CD14-positive monocyte (primary cell): ENCODE results near the gene ZNF747. TPM values are rescaled to one million over a fixed set of nuclear protein-coding genes. Genes with fewer than 3 reads are reported as not detected.
A peak's percentile ranks its signal among the peaks of the same experiment; 100 is the strongest.

Experiments
- DNase-seq, 3 donors: peaks; one replicate each; pipeline ENCODE4 v3.0.0-alpha.2; 2011 to 2022
- H2AFZ ChIP-seq: 2 replicates; pipeline ENCODE4 v1.6.0; 2012; ENCODE audit warnings: mild to moderate bottlenecking, low read depth, low read length, inconsistent platforms; ENCODE audit not compliant: insufficient read depth, poor library complexity, severe bottlenecking
- H3K27ac ChIP-seq, 2 donors: 1 replicate in 1 of 2; 2 replicates in 1 of 2; pipeline ENCODE4 v1.5.1; 2012 to 2013; ENCODE audit warnings: low read length in 2 of 2, control low read depth in 1 of 2, inconsistent platforms in 1 of 2, low read depth in 1 of 2, mild to moderate bottlenecking in 1 of 2
- H3K27me3 ChIP-seq, 2 donors: one replicate each; pipeline versions ENCODE4 v1.6.0 to v1.6.1; 2011 to 2013; ENCODE audit warnings: low read length in 2 of 2; ENCODE audit not compliant: control insufficient read depth in 2 of 2, insufficient read depth in 2 of 2
- H3K36me3 ChIP-seq, 2 donors: replicated peaks in 1 of 2; 1 replicate in 1 of 2; 2 replicates in 1 of 2; pipeline versions ENCODE4 v1.5.1 to v1.6.1; 2012 to 2013; ENCODE audit warnings: low read length in 2 of 2, control low read depth in 1 of 2, inconsistent platforms in 1 of 2, mild to moderate bottlenecking in 1 of 2; ENCODE audit not compliant: insufficient read depth in 2 of 2, control insufficient read depth in 1 of 2
- H3K4me1 ChIP-seq, 2 donors: 1 replicate in 1 of 2; 2 replicates in 1 of 2; pipeline versions ENCODE4 v1.5.1 to v1.6.1; 2012 to 2013; ENCODE audit warnings: low read length in 2 of 2, control low read depth in 1 of 2, inconsistent platforms in 1 of 2, mild to moderate bottlenecking in 1 of 2, moderate library complexity in 1 of 2; ENCODE audit not compliant: insufficient read depth in 2 of 2, control insufficient read depth in 1 of 2
- H3K4me2 ChIP-seq: replicated peaks from 2 replicates; pipeline ENCODE3; 2012; ENCODE audit warnings: low read length, moderate library complexity, mild to moderate bottlenecking; ENCODE audit not compliant: poor library complexity, severe bottlenecking; ENCODE audit errors: extremely low read depth
- H3K4me3 ChIP-seq, 3 experiments: fragments of 200-600 bp in 1 of 3; sonication (generic) in 1 of 3; replicated peaks in 1 of 3; 1 replicate in 2 of 3; 2 replicates in 1 of 3; pipeline ENCODE4 v1.5.1; 2011 to 2013; ENCODE audit warnings: low read length in 3 of 3, mild to moderate bottlenecking in 3 of 3, control low read depth in 2 of 3, low read depth in 2 of 3, inconsistent platforms in 1 of 3, moderate library complexity in 1 of 3
- H3K79me2 ChIP-seq: 2 replicates; pipeline ENCODE4 v1.6.0; 2012; ENCODE audit warnings: mild to moderate bottlenecking, control low read depth, inconsistent platforms, low read length, moderate library complexity; ENCODE audit not compliant: insufficient read depth
- H3K9ac ChIP-seq: 2 replicates; pipeline ENCODE4 v1.6.0; 2017; ENCODE audit warnings: low read length, mild to moderate bottlenecking; ENCODE audit not compliant: insufficient read depth, poor library complexity, severe bottlenecking
- H3K9me3 ChIP-seq, 2 donors: replicated peaks in 1 of 2; 1 replicate in 1 of 2; 2 replicates in 1 of 2; pipeline versions ENCODE4 v1.5.1 to v1.6.1; 2012 to 2013; ENCODE audit warnings: low read length in 2 of 2, control low read depth in 1 of 2; ENCODE audit not compliant: control insufficient read depth in 1 of 2, insufficient read depth in 1 of 2
- H4K20me1 ChIP-seq: 2 replicates; pipeline ENCODE4 v1.6.0; 2012; ENCODE audit warnings: mild to moderate bottlenecking, low read length, control low read depth, moderate library complexity; ENCODE audit not compliant: insufficient read depth
- H3K27ac Mint-ChIP-seq, 7 donors: one replicate each; pipeline ENCODE4 v1.8.0; 2020; ENCODE audit warnings: mild to moderate bottlenecking in 7 of 7, mixed read lengths in 7 of 7, moderate library complexity in 6 of 7, inconsistent platforms in 2 of 7
- H3K27me3 Mint-ChIP-seq, 3 donors: one replicate each; pipeline ENCODE4 v1.8.0; 2021 to 2022; ENCODE audit warnings: low read depth in 3 of 3, mild to moderate bottlenecking in 3 of 3, mixed read lengths in 3 of 3, moderate library complexity in 3 of 3, inconsistent platforms in 1 of 3
- H3K36me3 Mint-ChIP-seq, 2 donors: one replicate each; pipeline ENCODE4 v1.8.0; 2020; ENCODE audit warnings: mixed read lengths in 2 of 2, inconsistent platforms in 1 of 2, mild to moderate bottlenecking in 1 of 2
- H3K4me1 Mint-ChIP-seq: one replicate; pipeline ENCODE4 v1.8.0; 2020; ENCODE audit warnings: mild to moderate bottlenecking, mixed read lengths
- H3K4me3 Mint-ChIP-seq, 2 donors: one replicate each; pipeline ENCODE4 v1.8.0; 2020; ENCODE audit warnings: mild to moderate bottlenecking in 2 of 2, mixed read lengths in 2 of 2, moderate library complexity in 1 of 2
- H3K9me3 Mint-ChIP-seq, 7 donors: one replicate each; pipeline ENCODE4 v1.8.0; 2020 to 2022; ENCODE audit warnings: mixed read lengths in 7 of 7, mild to moderate bottlenecking in 6 of 7, moderate library complexity in 6 of 7, inconsistent platforms in 2 of 7
- CTCF ChIP-seq: fragments of 200-600 bp; IDR thresholded peaks from one replicate; pipeline ENCODE4 v1.8.0; 2022; ENCODE audit warnings: antibody characterized with exemption, mild to moderate bottlenecking
- WGBS: methylation state at CpG from one replicate; pipeline ENCODE4 v1.1.5; 2013; ENCODE audit warnings: missing lambda C conversion rate; ENCODE audit not compliant: insufficient coverage; 5-methylcytosine and 5-hydroxymethylcytosine counted together
- intact Hi-C, 2 donors: fragments of 100-400 bp; cut with micrococcal nuclease; formaldehyde crosslinking; loops; one replicate each; pipeline versions ENCODE4 v1.15.0 to v1.15.1; 2023
- polyA plus RNA-seq, 3 donors: library from polyadenylated mRNA; depleted of rRNA in 1 of 3; unstranded in 2 of 3; stranded (reverse) in 1 of 3; fragments of 300-500 nt in 2 of 3; fragments of >200 nt in 1 of 3; fragmentation: Illumina TruSeq in 2 of 3; gene quantifications; 1 replicate in 2 of 3; 2 replicates in 1 of 3; pipeline ENCODE4 v1.2.3, GENCODE V29; 2012 to 2021
- small RNA-seq: library from RNA; depleted of rRNA; stranded (forward); fragments of <200 nt; gene quantifications from one replicate; pipeline ENCODE3, GENCODE V24; 2012; ENCODE audit warnings: low read depth; ENCODE audit not compliant: insufficient read length

The ZNF747 gene
- polyA plus RNA-seq, 3 donors = 4.1 to 6.6 (median 4.4) TPM

- intact Hi-C loops = loop anchor here in 1 of 2 donors (5.0 kb wide), 1 partner anchor 35 kb away; the partner anchor contains the start of gene SEPHS2
- H3K4me1 Mint-ChIP-seq = peaks cover 26% of the 10 kb centered on the region
- Histone ChIP-seq H3K27ac (peak overlapping the region in 1 of 2 donors; percentile 20), H2AFZ (no peak overlapping the region), H3K27me3 (no peaks in the 10 kb centered on the region), H3K9me3 (no peaks in the 10 kb centered on the region), H3K36me3 (peaks cover 84 to 96% of the 10 kb centered on the region in 2 donors), H3K4me3 (no peak overlapping the region), H3K4me1 (peaks cover 11 to 29% of the 10 kb centered on the region in 2 donors), H3K4me2 (no peak overlapping the region), H3K9ac (no peak overlapping the region), H4K20me1 (peaks cover 100% of the 10 kb centered on the region), H3K79me2 (peaks cover 84% of the 10 kb centered on the region)
- no peak for TF ChIP-seq CTCF
- H3K4me3 Mint-ChIP-seq = no peak overlapping the region
- H3K9me3 Mint-ChIP-seq = no peaks in the 10 kb centered on the region
- peak overlapping the region in 1 of 7 donors; percentile 87 for H3K27ac Mint-ChIP-seq
- WGBS = 97% methylated on average over 3 of the region's 3 CpGs
- H3K27me3 Mint-ChIP-seq = peaks cover 0 to 1% (median 0%) of the 10 kb centered on the region in 3 donors
- H3K36me3 Mint-ChIP-seq = peaks cover 73 to 94% of the 10 kb centered on the region in 2 donors
- DNase-seq = no peak
These were observed 52.3 kb downstream of the ZNF747 start for GRCh38 chr16:30482366-30482765.

- no peaks in the 10 kb centered on the region for H3K27me3 Mint-ChIP-seq
- no peak overlapping the region for H2AFZ ChIP-seq
- 93% methylated on average over 3 of the region's 5 CpGs for WGBS
- H3K4me3 Mint-ChIP-seq = no peak overlapping the region
- peaks cover 100% of the 10 kb centered on the region for H4K20me1 ChIP-seq
- no peak for DNase-seq
- no peak overlapping the region for H3K9ac ChIP-seq
- H3K27ac ChIP-seq = peak overlapping the region in 1 of 2 donors; percentile 36
- H3K4me3 ChIP-seq = no peak overlapping the region
- peaks cover 33% of the 10 kb centered on the region for H3K4me1 Mint-ChIP-seq
- no peaks in the 10 kb centered on the region for H3K9me3 Mint-ChIP-seq
- no peaks in the 10 kb centered on the region for H3K27me3 ChIP-seq
- no peak for TF ChIP-seq CTCF
- H3K9me3 ChIP-seq = no peaks in the 10 kb centered on the region
- intact Hi-C loops = loop anchor here in 1 of 2 donors (5.0 kb wide), 1 partner anchor 34 kb away; the partner anchor contains the start of gene SEPHS2
- H3K36me3 ChIP-seq = peaks cover 82 to 96% of the 10 kb centered on the region in 2 donors
- H3K27ac Mint-ChIP-seq = no peak overlapping the region
- H3K36me3 Mint-ChIP-seq = peaks cover 74 to 94% of the 10 kb centered on the region in 2 donors
- no peak overlapping the region for H3K4me2 ChIP-seq
- peaks cover 16 to 38% of the 10 kb centered on the region in 2 donors for H3K4me1 ChIP-seq
- peaks cover 83% of the 10 kb centered on the region for H3K79me2 ChIP-seq
These were observed 53.3 kb downstream of the ZNF747 start for GRCh38 chr16:30481381-30481780.

Small RNA genes lying within 50 kb of the gene (small RNA-seq; reads per million reads assigned to genes)
- 0.94 reads per million for gene MIR4518
- gene RNU7-61P = not detected

Other genes with a start within 250 kb of the ZNF747 start
- 10 to 100 TPM; 23.9 to 31.8 (median 31.0) TPM for gene CD2BP2, start 179.6 kb downstream of the ZNF747 start, polyA plus RNA-seq
- 10 to 100 TPM; 12.2 to 36.0 (median 13.8) TPM for gene TBC1D10B, start 164.4 kb downstream of the ZNF747 start, polyA plus RNA-seq
- gene MYL11, start 160.1 kb downstream of the ZNF747 start, polyA plus RNA-seq = 1 to 10 TPM in 2 of 3 donors, not detected in 1; 1.6 to 1.9 TPM
- under 1 TPM; 0.31 to 0.60 (median 0.49) TPM for gene SEPTIN1, start 152.3 kb downstream of the ZNF747 start, polyA plus RNA-seq
- 1 to 10 TPM in 1 of 3 donors, under 1 TPM in 2; 0.67 to 1.4 (median 0.93) TPM for gene ZNF48, start 139.4 kb downstream of the ZNF747 start, polyA plus RNA-seq
- under 1 TPM; 0.39 to 0.68 (median 0.51) TPM for gene ZNF771, start 127.3 kb downstream of the ZNF747 start, polyA plus RNA-seq
- 10 to 100 TPM; 10.5 to 45.5 (median 32.2) TPM for gene DCTPP1, start 104.8 kb downstream of the ZNF747 start, polyA plus RNA-seq
- gene SEPHS2, start 89.0 kb downstream of the ZNF747 start, polyA plus RNA-seq = 10 to 100 TPM; 12.8 to 56.4 (median 54.2) TPM
- gene ITGAL, start 62.1 kb downstream of the ZNF747 start, polyA plus RNA-seq = 100 to 1,000 TPM in 2 of 3 donors, 10 to 100 TPM in 1; 56.8 to 474 (median 109) TPM
- gene ZNF768, start 8.3 kb downstream of the ZNF747 start, polyA plus RNA-seq = 10 to 100 TPM in 1 of 3 donors, 1 to 10 TPM in 2; 2.8 to 13.4 (median 3.0) TPM
- 1 to 10 TPM in 2 of 3 donors, under 1 TPM in 1; 0.94 to 4.6 (median 1.0) TPM for gene ZNF764, start 23.5 kb upstream of the ZNF747 start, polyA plus RNA-seq
- gene ZNF688, start 36.9 kb upstream of the ZNF747 start, polyA plus RNA-seq = 10 to 100 TPM; 10.3 to 24.1 (median 18.9) TPM
- 1 to 10 TPM in 2 of 3 donors, under 1 TPM in 1; 0.67 to 9.0 (median 1.1) TPM for gene ZNF785, start 50.8 kb upstream of the ZNF747 start, polyA plus RNA-seq
- gene ZNF689, start 75.5 kb upstream of the ZNF747 start, polyA plus RNA-seq = 10 to 100 TPM in 1 of 3 donors, 1 to 10 TPM in 2; 4.1 to 11.2 (median 8.0) TPM
- 10 to 100 TPM in 2 of 3 donors, 1 to 10 TPM in 1; 6.1 to 32.6 (median 10.4) TPM for gene PRR14, start 116.1 kb upstream of the ZNF747 start, polyA plus RNA-seq
- 10 to 100 TPM in 1 of 3 donors, 1 to 10 TPM in 2; 1.4 to 44.8 (median 2.1) TPM for gene FBRS, start 123.6 kb upstream of the ZNF747 start, polyA plus RNA-seq
- 10 to 100 TPM in 1 of 3 donors, 1 to 10 TPM in 2; 3.0 to 16.0 (median 6.3) TPM for gene SRCAP, start 164.3 kb upstream of the ZNF747 start, polyA plus RNA-seq
- gene PHKG2, start 213.6 kb upstream of the ZNF747 start, polyA plus RNA-seq = 100 to 1,000 TPM in 1 of 3 donors, 10 to 100 TPM in 2; 45.4 to 115 (median 54.2) TPM
- 10 to 100 TPM in 1 of 3 donors, 1 to 10 TPM in 2; 2.4 to 25.3 (median 3.5) TPM for gene CFAP119, start 227.2 kb upstream of the ZNF747 start, polyA plus RNA-seq
- 10 to 100 TPM; 14.8 to 53.5 (median 34.9) TPM for gene RNF40, start 227.5 kb upstream of the ZNF747 start, polyA plus RNA-seq